Measurements from ENCODE around the gene PLEKHG4B.

The PLEKHG4B gene

DNA sequence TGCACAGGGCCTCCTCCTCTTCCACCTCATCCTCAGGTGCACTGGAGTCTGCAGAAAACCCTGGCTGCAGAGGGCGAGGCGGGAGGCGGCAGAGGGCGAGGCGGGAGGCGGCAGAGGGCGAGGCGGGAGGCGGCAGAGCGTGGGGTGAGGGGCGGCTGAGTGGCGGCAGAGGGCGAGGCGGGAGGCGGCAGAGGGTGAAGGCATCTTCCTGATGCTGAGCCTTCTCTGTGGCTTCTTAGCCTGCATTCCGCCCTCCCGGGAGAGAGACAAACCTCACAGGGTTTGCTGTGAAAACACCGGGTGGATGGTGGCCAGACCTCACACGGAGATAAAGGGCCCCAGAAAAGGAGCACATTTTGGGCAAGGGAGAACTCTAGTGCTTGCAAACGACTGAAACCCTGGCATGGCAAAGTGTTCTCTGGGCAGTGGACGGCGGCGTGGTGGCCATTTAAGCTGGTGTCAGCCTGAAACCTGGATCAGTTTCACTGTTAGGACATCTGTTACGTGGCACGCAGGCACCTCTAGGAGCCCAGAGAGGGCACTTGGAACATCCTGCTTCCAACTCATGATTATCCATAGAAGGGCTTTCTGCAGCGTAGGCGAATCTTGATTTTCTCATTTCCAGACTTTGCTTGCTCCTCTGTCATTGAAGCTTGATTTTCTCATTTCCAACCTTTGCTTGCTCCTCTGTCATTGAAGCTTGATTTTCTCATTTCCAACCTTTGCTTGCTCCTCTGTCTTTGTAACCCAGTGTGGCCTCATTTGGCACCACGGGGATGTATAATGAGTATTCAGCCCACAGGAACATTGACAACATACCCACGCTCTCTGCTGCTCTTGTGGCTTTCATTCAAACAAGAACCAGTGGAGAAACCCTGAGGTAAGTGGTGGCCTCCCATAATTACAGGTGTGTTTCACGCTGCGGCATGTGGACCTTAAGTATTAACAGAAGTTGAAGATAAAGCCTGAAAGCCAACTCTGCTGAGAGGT is 16.3 kb upstream of the PLEKHG4B start:
- DNase-seq (ENCODE audit: insufficient read length, low spot score) = no peak
- TF ChIP-seq SPI1 (IDR thresholded peaks at IDR 0.05; ENCODE audit: low read depth, low read length) (no peak), TAF1 (IDR thresholded peaks at IDR 0.05; ENCODE audit: low read depth, low read length) (no peak), POLR2AphosphoS5 (IDR thresholded peaks at IDR 0.05; ENCODE audit: low read depth, low read length) (no peak), POLR2A (IDR thresholded peaks at IDR 0.05; ENCODE audit: low read depth, low read length) (no peak), PAX5 (IDR thresholded peaks at IDR 0.05; ENCODE audit: insufficient read depth, low read length, severe bottlenecking) (no peak), POU2F2 (IDR thresholded peaks at IDR 0.05; ENCODE audit: low read depth, low read length) (no peak)
- FAIRE-seq = no peak

DNA sequence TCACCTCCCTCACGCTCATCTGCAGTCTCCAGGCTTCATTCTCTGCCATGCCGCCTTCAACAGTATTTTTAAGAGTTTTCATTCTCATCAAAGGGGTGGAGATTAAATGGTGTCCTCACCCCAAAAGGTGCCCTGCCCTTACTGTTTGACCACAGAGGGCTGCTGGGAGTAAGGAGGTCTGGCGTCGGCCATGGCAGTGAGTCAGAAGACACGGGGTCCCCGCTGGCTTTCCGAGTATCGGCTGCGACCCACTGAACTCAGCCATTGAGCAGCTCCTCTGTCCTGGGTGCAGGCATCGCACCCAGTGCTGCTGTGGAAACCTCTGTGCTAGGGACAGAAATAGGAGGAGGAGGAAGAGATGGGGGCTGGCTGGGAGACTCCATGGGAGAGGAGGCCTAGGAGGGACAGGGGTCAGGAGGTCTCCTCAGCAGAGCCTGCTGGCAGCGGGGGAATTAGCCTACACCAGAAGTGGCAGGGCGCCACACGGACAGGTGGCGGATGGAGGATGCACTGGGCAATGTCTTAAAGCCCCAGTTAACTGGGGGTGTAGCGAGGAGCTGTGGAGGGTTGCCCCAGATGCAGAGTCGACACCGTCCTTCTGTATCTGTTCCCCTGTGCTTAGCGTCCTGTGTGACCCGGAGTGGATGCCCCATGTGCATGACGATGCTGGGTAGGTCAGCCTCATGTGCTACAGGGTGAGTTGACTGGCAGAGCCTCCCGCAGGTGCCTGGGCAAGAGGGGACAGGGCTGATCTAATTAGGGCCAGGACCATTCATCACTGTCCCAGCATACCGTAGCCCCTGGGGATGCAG is 15.4 kb upstream of the PLEKHG4B start:
- DNase-seq (ENCODE audit: insufficient read length, low spot score) (no peak), FAIRE-seq (no peak)
- no peak for TF ChIP-seq POU2F2 (IDR thresholded peaks at IDR 0.05; ENCODE audit: low read depth, low read length)

DNA sequence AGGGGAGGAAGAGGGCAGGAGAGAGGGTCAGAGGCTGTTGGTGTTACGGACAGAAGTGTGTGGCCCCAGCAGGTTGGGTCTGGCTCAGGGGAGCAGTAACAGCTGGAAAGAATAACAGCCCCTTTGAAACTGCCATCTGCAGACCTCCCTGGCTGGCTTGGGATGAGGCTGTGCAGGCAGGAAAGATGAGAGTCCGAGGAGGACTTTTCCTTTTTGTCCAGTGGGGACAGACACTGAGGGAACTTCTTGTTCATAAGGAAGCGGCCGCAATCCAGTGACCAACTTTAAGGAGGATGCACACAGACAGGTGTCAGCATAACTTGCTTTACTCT is 14.8 kb upstream of the PLEKHG4B start:
- FAIRE-seq = no peak
- DNase-seq (ENCODE audit: insufficient read length, low spot score) = no peak
- TF ChIP-seq POU2F2 (IDR thresholded peaks at IDR 0.05; ENCODE audit: low read depth, low read length) (no peak), TAF1 (IDR thresholded peaks at IDR 0.05; ENCODE audit: low read depth, low read length) (no peak), SPI1 (IDR thresholded peaks at IDR 0.05; ENCODE audit: low read depth, low read length) (no peak)

DNA sequence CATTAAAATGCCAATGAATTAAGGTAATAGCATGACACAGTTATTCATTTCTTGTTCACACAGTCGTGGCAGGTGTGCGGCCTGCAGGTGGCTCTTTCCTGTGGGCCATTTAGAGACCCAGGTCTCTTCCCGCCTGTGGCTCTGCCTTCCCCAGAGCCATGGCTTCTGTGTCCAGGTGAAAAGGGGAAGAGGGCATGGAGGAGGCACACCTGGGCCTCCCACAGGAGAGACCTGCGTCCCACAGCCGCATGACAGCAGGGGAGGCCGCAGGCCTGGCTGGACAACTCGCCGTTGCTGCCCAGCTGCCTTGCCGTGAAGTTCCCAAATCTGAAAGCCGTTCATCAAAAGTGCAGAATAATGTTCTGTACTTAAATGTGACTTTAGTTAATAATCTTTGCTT is 14.4 kb upstream of the PLEKHG4B start:
- DNase-seq (ENCODE audit: insufficient read length, low spot score) (no peak), FAIRE-seq (no peak)
- no peak for TF ChIP-seq POLR2AphosphoS5 (IDR thresholded peaks at IDR 0.05; ENCODE audit: low read depth, low read length)
- no peak for TF ChIP-seq POLR2A (IDR thresholded peaks at IDR 0.05; ENCODE audit: low read depth, low read length)
- no peak for TF ChIP-seq SPI1 (IDR thresholded peaks at IDR 0.05; ENCODE audit: low read depth, low read length)
- TF ChIP-seq TAF1 (IDR thresholded peaks at IDR 0.05; ENCODE audit: low read depth, low read length) = no peak
- TF ChIP-seq PAX5 (IDR thresholded peaks at IDR 0.05; ENCODE audit: insufficient read depth, low read length, severe bottlenecking) = no peak
- TF ChIP-seq POU2F2 (IDR thresholded peaks at IDR 0.05; ENCODE audit: low read depth, low read length) = no peak

DNA sequence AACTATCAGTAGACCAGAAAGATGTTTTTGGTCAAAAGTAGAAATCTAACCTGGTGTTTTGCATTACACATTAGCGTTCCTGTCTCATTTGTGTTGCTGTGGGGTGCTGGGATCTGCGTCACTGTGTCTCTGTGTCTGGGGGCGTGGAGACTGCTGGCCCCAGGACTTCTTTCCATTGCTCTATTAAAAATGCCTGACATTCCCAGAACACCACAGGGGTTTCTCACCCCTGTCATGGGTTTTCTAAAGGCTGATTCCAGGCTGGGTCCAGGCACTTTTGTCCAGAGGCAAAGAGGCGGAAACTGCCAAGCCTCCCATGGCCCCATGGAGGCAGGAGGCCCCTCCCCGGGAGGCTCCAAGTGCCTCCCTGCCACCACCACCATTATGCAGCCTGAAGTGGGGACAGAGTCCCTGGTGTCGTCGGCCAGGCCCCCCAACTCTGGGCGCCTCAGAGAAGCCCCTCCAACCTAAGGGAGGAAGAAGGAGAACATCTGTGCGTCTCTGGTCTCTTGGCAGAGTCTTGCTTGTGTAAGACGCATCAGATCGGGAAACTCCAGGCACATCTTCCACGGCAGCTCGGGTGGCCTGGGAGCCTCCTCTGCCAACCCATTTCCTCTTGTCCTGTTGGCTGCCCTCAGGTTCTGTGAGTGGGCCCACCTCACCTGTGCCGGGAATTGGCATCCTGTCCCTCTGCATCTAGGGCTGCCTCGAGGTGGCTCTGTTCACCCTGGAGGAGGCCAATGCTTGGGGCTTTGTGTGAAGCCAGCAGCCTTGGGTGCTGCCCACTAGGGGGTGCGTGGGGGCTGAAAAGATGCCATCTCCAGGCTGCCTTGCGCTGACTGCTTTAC is 13.8 kb upstream of the PLEKHG4B start:
- FAIRE-seq (no peak), DNase-seq (ENCODE audit: insufficient read length, low spot score) (peak; percentile 66)
- TF ChIP-seq POU2F2 (IDR thresholded peaks at IDR 0.05; ENCODE audit: low read depth, low read length) = no peak

DNA sequence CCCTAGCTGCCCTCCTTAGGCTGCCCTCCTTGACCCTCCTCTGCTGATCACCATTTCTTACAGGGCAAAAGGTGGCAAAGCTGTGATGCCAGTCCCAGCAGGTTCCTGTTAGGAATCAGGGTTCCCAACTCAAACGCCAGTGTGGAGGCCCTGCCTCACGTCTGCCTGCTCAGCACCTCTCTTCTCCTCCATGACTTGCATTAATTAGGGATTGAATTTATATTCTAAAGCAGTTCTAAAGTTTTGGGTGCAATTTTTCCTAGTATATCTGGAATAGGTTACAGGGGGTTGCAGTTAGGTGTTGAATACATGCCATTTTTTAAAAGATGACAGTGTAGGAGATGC is 13.2 kb upstream of the PLEKHG4B start:
- DNase-seq (ENCODE audit: insufficient read length, low spot score) = no peak
- TF ChIP-seq POLR2AphosphoS5 (IDR thresholded peaks at IDR 0.05; ENCODE audit: low read depth, low read length) (no peak), SPI1 (IDR thresholded peaks at IDR 0.05; ENCODE audit: low read depth, low read length) (no peak), POU2F2 (IDR thresholded peaks at IDR 0.05; ENCODE audit: low read depth, low read length) (no peak), TAF1 (IDR thresholded peaks at IDR 0.05; ENCODE audit: low read depth, low read length) (no peak), POLR2A (IDR thresholded peaks at IDR 0.05; ENCODE audit: low read depth, low read length) (no peak), PAX5 (IDR thresholded peaks at IDR 0.05; ENCODE audit: insufficient read depth, low read length, severe bottlenecking) (no peak)
- no peak for FAIRE-seq

DNA sequence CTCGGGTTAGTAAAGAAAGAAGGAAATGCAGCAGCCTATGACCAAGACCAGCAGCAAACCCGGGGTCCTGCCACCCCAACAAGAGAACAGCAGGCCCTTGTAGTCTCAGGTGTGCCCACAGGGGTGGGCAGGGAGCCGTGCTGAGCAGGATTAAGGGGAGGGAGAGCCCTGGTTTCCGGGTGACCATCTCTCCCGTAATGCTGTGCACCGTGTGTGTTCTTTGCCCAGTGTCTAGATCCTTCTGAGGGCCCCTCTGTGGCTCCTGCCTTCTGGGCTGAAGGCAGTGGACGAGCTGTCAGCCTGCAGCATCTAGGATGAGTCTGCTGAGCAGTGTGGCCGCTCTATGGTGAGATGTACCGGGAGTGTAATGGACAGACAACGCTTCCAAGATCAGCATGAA is 12.7 kb upstream of the PLEKHG4B start:
- TF ChIP-seq POU2F2 (IDR thresholded peaks at IDR 0.05; ENCODE audit: low read depth, low read length) (no peak), TAF1 (IDR thresholded peaks at IDR 0.05; ENCODE audit: low read depth, low read length) (no peak), POLR2A (IDR thresholded peaks at IDR 0.05; ENCODE audit: low read depth, low read length) (no peak), POLR2AphosphoS5 (IDR thresholded peaks at IDR 0.05; ENCODE audit: low read depth, low read length) (no peak), SPI1 (IDR thresholded peaks at IDR 0.05; ENCODE audit: low read depth, low read length) (no peak), PAX5 (IDR thresholded peaks at IDR 0.05; ENCODE audit: insufficient read depth, low read length, severe bottlenecking) (no peak)
- DNase-seq (ENCODE audit: insufficient read length, low spot score) (no peak), FAIRE-seq (no peak)

DNA sequence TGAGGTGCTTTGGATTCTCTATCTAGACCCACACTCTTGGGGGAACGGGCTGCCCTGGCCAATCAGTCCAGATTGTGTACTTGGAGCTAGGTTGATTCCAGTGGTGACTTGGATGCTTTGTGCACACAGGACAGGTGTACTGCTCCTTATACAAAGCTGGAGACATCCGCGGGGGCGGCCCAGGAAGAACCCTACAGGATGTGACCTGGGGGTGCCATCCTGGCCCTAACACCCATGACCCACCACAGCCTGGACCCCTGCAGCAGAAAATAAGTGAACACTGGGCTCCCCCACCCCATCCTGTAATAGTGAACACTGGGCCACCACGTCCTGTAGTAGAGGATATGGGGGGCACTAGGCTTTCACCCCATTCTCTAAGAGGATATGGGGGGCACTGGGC is 12.1 kb upstream of the PLEKHG4B start:
- TF ChIP-seq PAX5 (IDR thresholded peaks at IDR 0.05; ENCODE audit: insufficient read depth, low read length, severe bottlenecking) = no peak
- TF ChIP-seq POLR2A (IDR thresholded peaks at IDR 0.05; ENCODE audit: low read depth, low read length) = no peak
- no peak for TF ChIP-seq SPI1 (IDR thresholded peaks at IDR 0.05; ENCODE audit: low read depth, low read length)
- DNase-seq (ENCODE audit: insufficient read length, low spot score) = no peak
- FAIRE-seq = no peak

DNA sequence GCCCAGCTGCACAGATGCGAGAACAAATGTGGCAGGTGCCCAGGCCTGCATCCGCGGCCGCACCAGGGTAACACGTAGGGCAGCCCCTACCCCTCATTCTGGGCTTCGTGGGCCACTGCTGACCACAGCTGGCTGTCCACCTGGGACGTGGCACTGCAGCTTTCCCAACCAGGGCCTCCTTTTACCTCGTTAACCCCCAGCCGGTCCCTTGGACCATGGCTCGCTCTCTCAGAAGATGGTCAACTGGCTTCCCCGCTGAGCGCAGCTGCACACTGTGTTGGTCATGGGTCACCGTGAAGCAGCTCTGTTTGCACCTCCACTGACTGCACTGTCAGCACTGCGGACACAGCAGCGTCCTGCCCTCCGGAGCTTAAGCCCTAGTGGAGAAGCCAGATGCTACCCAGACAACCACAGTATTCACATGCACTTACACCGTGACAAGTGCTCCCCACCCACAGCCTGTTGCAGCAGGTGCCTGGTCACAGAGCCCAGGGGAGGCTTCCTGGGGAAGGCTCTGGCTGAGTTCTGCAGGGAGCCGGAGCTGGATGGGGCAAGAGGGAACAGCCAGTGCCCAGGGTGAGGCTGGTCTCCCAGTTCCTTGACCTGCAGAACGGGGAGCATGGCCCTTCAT is 10.5 kb upstream of the PLEKHG4B start:
- DNase-seq (ENCODE audit: insufficient read length, low spot score) (no peak), FAIRE-seq (no peak)
- TF ChIP-seq POU2F2 (IDR thresholded peaks at IDR 0.05; ENCODE audit: low read depth, low read length) (no peak), SPI1 (IDR thresholded peaks at IDR 0.05; ENCODE audit: low read depth, low read length) (no peak), PAX5 (IDR thresholded peaks at IDR 0.05; ENCODE audit: insufficient read depth, low read length, severe bottlenecking) (no peak)
